ENCODE data around the gene APOBEC3H.

The APOBEC3H gene

GRCh38 chr22:39081598-39081997, 15.4 kb upstream of the APOBEC3H start:
- DNase-seq, result no peak

- DNase-seq, result no peak
These were observed 13.6 kb upstream of the APOBEC3H start for GRCh38 chr22:39083212-39084165.

- no peak for DNase-seq
These were observed 12.4 kb upstream of the APOBEC3H start for GRCh38 chr22:39084666-39085065.

GRCh38 chr22:39087098-39087497, 9.9 kb upstream of the APOBEC3H start:
- no peak for DNase-seq

GRCh38 chr22:39087881-39088684, 9.0 kb upstream of the APOBEC3H start:
- no peak for DNase-seq

GRCh38 chr22:39088685-39089032, 8.4 kb upstream of the APOBEC3H start:
- DNase-seq, result no peak

- DNase-seq, result no peak
These were observed 7.1 kb upstream of the APOBEC3H start for GRCh38 chr22:39089928-39090327.

GRCh38 chr22:39090426-39091064, 6.5 kb upstream of the APOBEC3H start:
- DNase-seq, result no peak

GRCh38 chr22:39091126-39092081, 5.6 kb upstream of the APOBEC3H start:
- DNase-seq, result no peak

GRCh38 chr22:39092111-39092862, 4.8 kb upstream of the APOBEC3H start:
- DNase-seq, result no peak

- DNase-seq, result no peak
These were observed 2.2 kb upstream of the APOBEC3H start for GRCh38 chr22:39094717-39095389.

- no peak for DNase-seq
These were observed 1.1 kb upstream of the APOBEC3H start for GRCh38 chr22:39095971-39096370.

- no peak for DNase-seq
These were observed 982 bp downstream of the APOBEC3H start for GRCh38 chr22:39098026-39098425.

GRCh38 chr22:39098576-39098975, 1.5 kb downstream of the APOBEC3H start:
- no peak for DNase-seq

GRCh38 chr22:39101226-39101625, 4.2 kb downstream of the APOBEC3H start:
- no peak for DNase-seq

GRCh38 chr22:39103431-39103830, 6.4 kb downstream of the APOBEC3H start:
- DNase-seq, result no peak

- no peak for DNase-seq
These were observed 9.3 kb downstream of the APOBEC3H start for GRCh38 chr22:39106326-39106725.

GRCh38 chr22:39108487-39108886, 11.4 kb downstream of the APOBEC3H start:
- DNase-seq, result no peak

GRCh38 chr22:39109361-39109760, 12.3 kb downstream of the APOBEC3H start:
- DNase-seq, result no peak

- no peak for DNase-seq
These were observed 13.9 kb downstream of the APOBEC3H start for GRCh38 chr22:39110631-39111561.
